ENCODE results near the gene PHLDA1. TPM values are rescaled to one million over a fixed set of nuclear protein-coding genes. Genes with fewer than 3 reads are reported as not detected.
A peak's percentile ranks its signal among the peaks of the same experiment; 100 is the strongest.

PHLDA1 gene
- total and polyA plus RNA-seq, 10 donors, result 2.2 to 44.4 (median 20.6) TPM

GRCh38 chr12:76035045-76035444 lies 3.5 kb upstream of the PHLDA1 start:
- no peak for TF ChIP-seq POLR2A (IDR thresholded peaks at IDR 0.05)
- no peak for TF ChIP-seq POLR2AphosphoS5 (IDR thresholded peaks at IDR 0.05)
- TF ChIP-seq CTCF (IDR thresholded peaks at IDR 0.05 in 8 of 11, conservative IDR thresholded peaks at IDR 0.05 in 3 of 11), result no peak
- DNase-seq, result no peak
- Histone ChIP-seq H3K4me1 (peaks cover 3 to 56% (median 35%) of the 10 kb centered on the region in 6 donors), H3K36me3 (no peaks in the 10 kb centered on the region), H3K4me3 (no peak overlapping the region), H3K27ac (no peak overlapping the region), H3K9me3 (no peaks in the 10 kb centered on the region), H3K27me3 (replicated peaks in 1 of 7) (peaks cover 0 to 7% (median 0%) of the 10 kb centered on the region in 7 donors)
- 69 to 84% (median 77%) methylated on average over 3 of the region's 3 CpGs for WGBS, 5 donors
- intact Hi-C loops (cut with DNase I; ENCODE audit: low total_unique reads), result no loop called here

- intact Hi-C loops (cut with DNase I; ENCODE audit: low total_unique reads), result loop anchor here (2.0 kb wide), 1 partner anchor 509 kb away; no protein-coding TSS in a partner anchor
- H3K27ac ChIP-seq, result peak overlapping the region in 7 of 8 donors; percentile 89 to 97 (median 93)
- H3K4me1 ChIP-seq, result peaks cover 5 to 71% (median 44%) of the 10 kb centered on the region in 6 donors
- H3K36me3 ChIP-seq, result no peaks in the 10 kb centered on the region
- peaks cover 0 to 24% (median 8%) of the 10 kb centered on the region in 7 donors for H3K27me3 ChIP-seq (replicated peaks in 1 of 7)
- H3K4me3 ChIP-seq, result peak overlapping the region in 4 of 8 donors; percentile 69 to 89 (median 77)
- no peak for DNase-seq
- WGBS, 5 donors, result 89 to 93% (median 92%) methylated on average over 5 of the region's 5 CpGs
- no peak for TF ChIP-seq CTCF (IDR thresholded peaks at IDR 0.05 in 8 of 11, conservative IDR thresholded peaks at IDR 0.05 in 3 of 11)
- no peak for TF ChIP-seq POLR2AphosphoS5 (IDR thresholded peaks at IDR 0.05)
- TF ChIP-seq POLR2A (IDR thresholded peaks at IDR 0.05), result no peak
- no peaks in the 10 kb centered on the region for H3K9me3 ChIP-seq
Observed at GRCh38 chr12:76033081-76034011, 1.8 kb upstream of the PHLDA1 start.

- Histone ChIP-seq H3K27me3 (replicated peaks in 1 of 7) (peaks cover 0 to 30% (median 8%) of the 10 kb centered on the region in 7 donors), H3K27ac (peak overlapping the region; percentile 89 to 97 (median 92)), H3K36me3 (no peaks in the 10 kb centered on the region), H3K9me3 (no peaks in the 10 kb centered on the region), H3K4me1 (peaks cover 5 to 60% (median 44%) of the 10 kb centered on the region in 6 donors), H3K4me3 (peak overlapping the region; percentile 55 to 89 (median 77))
- intact Hi-C loops (cut with DNase I; ENCODE audit: low total_unique reads), result loop anchor here (2.0 kb wide), 1 partner anchor 508 kb away; no protein-coding TSS in a partner anchor
- TF ChIP-seq POLR2A (IDR thresholded peaks at IDR 0.05) (no peak), POLR2AphosphoS5 (IDR thresholded peaks at IDR 0.05) (no peak), CTCF (IDR thresholded peaks at IDR 0.05 in 8 of 11, conservative IDR thresholded peaks at IDR 0.05 in 3 of 11) (no peak)
- no peak for DNase-seq
- 7 to 10% (median 8%) methylated on average over 58 of the region's 58 CpGs for WGBS, 5 donors
Observed at GRCh38 chr12:76032043-76032981, 736 bp upstream of the PHLDA1 start.
